ENCODE results near the gene ARFGAP3.

GRCh38 chr22:42892156-42892555, 35.1 kb upstream of the ARFGAP3 start:
- TF ChIP-seq, protein P1, sequence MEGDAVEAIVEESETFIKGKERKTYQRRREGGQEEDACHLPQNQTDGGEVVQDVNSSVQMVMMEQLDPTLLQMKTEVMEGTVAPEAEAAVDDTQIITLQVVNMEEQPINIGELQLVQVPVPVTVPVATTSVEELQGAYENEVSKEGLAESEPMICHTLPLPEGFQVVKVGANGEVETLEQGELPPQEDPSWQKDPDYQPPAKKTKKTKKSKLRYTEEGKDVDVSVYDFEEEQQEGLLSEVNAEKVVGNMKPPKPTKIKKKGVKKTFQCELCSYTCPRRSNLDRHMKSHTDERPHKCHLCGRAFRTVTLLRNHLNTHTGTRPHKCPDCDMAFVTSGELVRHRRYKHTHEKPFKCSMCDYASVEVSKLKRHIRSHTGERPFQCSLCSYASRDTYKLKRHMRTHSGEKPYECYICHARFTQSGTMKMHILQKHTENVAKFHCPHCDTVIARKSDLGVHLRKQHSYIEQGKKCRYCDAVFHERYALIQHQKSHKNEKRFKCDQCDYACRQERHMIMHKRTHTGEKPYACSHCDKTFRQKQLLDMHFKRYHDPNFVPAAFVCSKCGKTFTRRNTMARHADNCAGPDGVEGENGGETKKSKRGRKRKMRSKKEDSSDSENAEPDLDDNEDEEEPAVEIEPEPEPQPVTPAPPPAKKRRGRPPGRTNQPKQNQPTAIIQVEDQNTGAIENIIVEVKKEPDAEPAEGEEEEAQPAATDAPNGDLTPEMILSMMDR (tag by site-specific recombination; IDR thresholded peaks at IDR 0.05) = no peak
- TF ChIP-seq, protein P2, sequence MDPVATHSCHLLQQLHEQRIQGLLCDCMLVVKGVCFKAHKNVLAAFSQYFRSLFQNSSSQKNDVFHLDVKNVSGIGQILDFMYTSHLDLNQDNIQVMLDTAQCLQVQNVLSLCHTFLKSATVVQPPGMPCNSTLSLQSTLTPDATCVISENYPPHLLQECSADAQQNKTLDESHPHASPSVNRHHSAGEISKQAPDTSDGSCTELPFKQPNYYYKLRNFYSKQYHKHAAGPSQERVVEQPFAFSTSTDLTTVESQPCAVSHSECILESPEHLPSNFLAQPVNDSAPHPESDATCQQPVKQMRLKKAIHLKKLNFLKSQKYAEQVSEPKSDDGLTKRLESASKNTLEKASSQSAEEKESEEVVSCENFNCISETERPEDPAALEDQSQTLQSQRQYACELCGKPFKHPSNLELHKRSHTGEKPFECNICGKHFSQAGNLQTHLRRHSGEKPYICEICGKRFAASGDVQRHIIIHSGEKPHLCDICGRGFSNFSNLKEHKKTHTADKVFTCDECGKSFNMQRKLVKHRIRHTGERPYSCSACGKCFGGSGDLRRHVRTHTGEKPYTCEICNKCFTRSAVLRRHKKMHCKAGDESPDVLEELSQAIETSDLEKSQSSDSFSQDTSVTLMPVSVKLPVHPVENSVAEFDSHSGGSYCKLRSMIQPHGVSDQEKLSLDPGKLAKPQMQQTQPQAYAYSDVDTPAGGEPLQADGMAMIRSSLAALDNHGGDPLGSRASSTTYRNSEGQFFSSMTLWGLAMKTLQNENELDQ (tag by site-specific recombination; IDR thresholded peaks at IDR 0.05; ENCODE audit: low read depth) = no peak
- TF ChIP-seq ZNF248 (tag by site-specific recombination; IDR thresholded peaks at IDR 0.05) (no peak), ZNF777 (tag by site-specific recombination; IDR thresholded peaks at IDR 0.05; ENCODE audit: borderline replicate concordance) (no peak)
